HCT116 (cell line): Measurements from ENCODE around the gene ACTR1B. TPM values are rescaled to one million over a fixed set of nuclear protein-coding genes. Genes with fewer than 3 reads are reported as not detected.

Source experiments
- ATAC-seq: fragments of 200-7000 bp; cut with Tn5 transposase; 2 replicates; pipeline ENCODE4 v1.9.1; 2020; ENCODE audit warnings: mild to moderate bottlenecking, moderate library complexity
- BruUV-seq: library from RNA; stranded (reverse); fragments of 400-500 nt; replicated peaks from 2 replicates; lab custom pipeline; 2021; lab: Mats Ljungman, UMichigan
- CTCF ChIA-PET: fragments of 300-600 bp; sonication (Branson Sonifier 250); formaldehyde crosslinking; loops from one replicate; lab custom pipeline; 2021; ENCODE audit warnings: antibody characterized with exemption; lab: Charles Lee
- POLR2A ChIA-PET: fragments of 300-600, 350-600 bp; sonication (Branson Sonifier 250); formaldehyde crosslinking; loops from one replicate; lab custom pipeline; 2021; ENCODE audit warnings: antibody characterized with exemption; lab: Charles Lee
- RAD21 ChIA-PET, 2 experiments: fragments of 300-600 bp; sonication (Branson Sonifier 250); formaldehyde crosslinking; loops; one replicate each; lab custom pipeline; 2023; ENCODE audit warnings: low total read pairs in 2 of 2; ENCODE audit not compliant: uncharacterized antibody in 2 of 2, unreplicated experiment in 2 of 2, low non-redundant PET in 1 of 2; lab: Charles Lee
- DNase-seq: peaks from one replicate; pipeline ENCODE4 v3.0.0-alpha.2; 2010; ENCODE audit warnings: low read depth, low spot score
- H2AFZ ChIP-seq: fragments of 200-600 bp; shearing (Covaris generic), sonication (generic); 2 replicates; pipeline ENCODE4 v1.6.1; 2017; ENCODE audit warnings: low read depth, mixed run types, mixed read lengths, antibody characterized with exemption, low read length; ENCODE audit not compliant: poor library complexity, severe bottlenecking
- H3K27ac ChIP-seq: 2 replicates; pipeline ENCODE4 v1.5.1; 2012; ENCODE audit warnings: low read depth, low read length
- H3K27me3 ChIP-seq: fragments of 200-600 bp; sonication (generic); 2 replicates; pipeline ENCODE4 v1.6.1; 2016; ENCODE audit warnings: mixed run types, low read length, mixed read lengths; ENCODE audit not compliant: insufficient read depth
- H3K36me3 ChIP-seq, 2 experiments: fragments of 200-500 bp in 1 of 2; fragments of 200-600 bp in 1 of 2; sonication (Bioruptor generic) in 1 of 2; sonication (generic) in 1 of 2; 2 replicates each; pipeline versions ENCODE4 v1.5.1 to v1.6.1; 2014 to 2016; ENCODE audit warnings: low read length in 2 of 2, inconsistent platforms in 1 of 2, mixed read lengths in 1 of 2, mixed run types in 1 of 2; ENCODE audit not compliant: insufficient read depth in 2 of 2, control insufficient read depth in 1 of 2
- H3K4me1 ChIP-seq, 2 experiments: fragments of 200-600 bp in 1 of 2; sonication (generic) in 1 of 2; 2 replicates each; pipeline versions ENCODE4 v1.5.1 to v1.6.1; 2012 to 2017; ENCODE audit warnings: low read length in 2 of 2, inconsistent platforms in 1 of 2, mild to moderate bottlenecking in 1 of 2, mixed read lengths in 1 of 2, mixed run types in 1 of 2, moderate library complexity in 1 of 2; ENCODE audit not compliant: insufficient read depth in 2 of 2, control insufficient read depth in 1 of 2
- H3K4me2 ChIP-seq: fragments of 200-600 bp; sonication (generic); 2 replicates; pipeline ENCODE4 v1.6.1; 2017; ENCODE audit warnings: mixed run types, low read length, mixed read lengths
- H3K4me3 ChIP-seq, 2 experiments: fragments of 200-600 bp in 1 of 2; sonication (generic) in 1 of 2; replicated peaks in 1 of 2; 2 replicates each; pipeline ENCODE4 v1.5.1; 2011 to 2016; ENCODE audit warnings: low read length in 2 of 2, control low read depth in 1 of 2, low read depth in 1 of 2, mild to moderate bottlenecking in 1 of 2, mixed read lengths in 1 of 2, mixed run types in 1 of 2
- H3K79me2 ChIP-seq: fragments of 200-600 bp; sonication (generic); 2 replicates; pipeline ENCODE4 v1.6.1; 2017; ENCODE audit warnings: mild to moderate bottlenecking, mixed run types, low read length, moderate library complexity, mixed read lengths; ENCODE audit not compliant: insufficient read depth
- H3K9ac ChIP-seq: fragments of 200-600 bp; sonication (generic); 2 replicates; pipeline ENCODE4 v1.6.1; 2016; ENCODE audit warnings: low read length, mixed read lengths
- H3K9me2 ChIP-seq: fragments of 200-600 bp; sonication (generic), shearing (Covaris generic); 2 replicates; pipeline ENCODE4 v1.6.1; 2017; ENCODE audit warnings: mixed run types, mild to moderate bottlenecking, moderate library complexity; ENCODE audit not compliant: insufficient read depth
- H3K9me3 ChIP-seq, 2 experiments: fragments of 200-500 bp in 1 of 2; fragments of 200-600 bp in 1 of 2; sonication (Bioruptor generic) in 1 of 2; sonication (generic) in 1 of 2; 2 replicates each; pipeline ENCODE4 v1.6.1; 2014 to 2017; ENCODE audit warnings: low read length in 2 of 2, mixed read lengths in 2 of 2, inconsistent platforms in 1 of 2, low read depth in 1 of 2, mild to moderate bottlenecking in 1 of 2, mixed run types in 1 of 2, moderate library complexity in 1 of 2; ENCODE audit not compliant: control insufficient read depth in 1 of 2, insufficient read depth in 1 of 2
- H4K20me1 ChIP-seq: fragments of 200-600 bp; sonication (generic), shearing (Covaris generic); 2 replicates; pipeline ENCODE4 v1.6.1; 2017; ENCODE audit warnings: mixed run types, mild to moderate bottlenecking, moderate library complexity; ENCODE audit not compliant: insufficient read depth
- CBX3 ChIP-seq: IDR thresholded peaks from 2 replicates; pipeline ENCODE4 v1.6.1; 2012; ENCODE audit warnings: low read depth
- CTCF ChIP-seq, 3 experiments: fragments of 200-600 bp in 1 of 3; sonication (generic) in 1 of 3; IDR thresholded peaks in 2 of 3; conservative IDR thresholded peaks in 1 of 3; 2 replicates each; pipeline ENCODE4 v1.5.1; 2012 to 2017; ENCODE audit warnings: low read depth in 2 of 3, low read length in 2 of 3, antibody characterized with exemption in 1 of 3, borderline replicate concordance in 1 of 3, control low read depth in 1 of 3, mild to moderate bottlenecking in 1 of 3, mixed read lengths in 1 of 3, mixed run types in 1 of 3, moderate library complexity in 1 of 3; ENCODE audit not compliant: insufficient read depth in 1 of 3
- EZH2 ChIP-seq: fragments of 200-600 bp; sonication (generic); IDR thresholded peaks from 2 replicates; pipeline ENCODE4 v1.6.1; 2017; ENCODE audit warnings: antibody characterized with exemption, mixed run types
- MAX ChIP-seq: IDR thresholded peaks from 2 replicates; pipeline ENCODE4 v1.6.1; 2012
- POLR2A ChIP-seq: IDR thresholded peaks from 2 replicates; pipeline ENCODE4 v1.7.0; 2011; ENCODE audit warnings: borderline replicate concordance; ENCODE audit not compliant: insufficient read depth, insufficient read length; ENCODE audit errors: extremely low read depth
- POLR2AphosphoS5 ChIP-seq: IDR thresholded peaks from 2 replicates; pipeline ENCODE4 v1.6.1; 2011; ENCODE audit warnings: mild to moderate bottlenecking, low read depth, low read length, moderate library complexity
- REST ChIP-seq: IDR thresholded peaks from 2 replicates; pipeline ENCODE4 v1.6.1; 2012; ENCODE audit warnings: low read depth
- SP1 ChIP-seq: IDR thresholded peaks from 2 replicates; pipeline ENCODE4 v1.6.1; 2012; ENCODE audit warnings: low read depth
- SRF ChIP-seq: IDR thresholded peaks from 2 replicates; pipeline ENCODE4 v1.6.1; 2012; ENCODE audit warnings: low read depth
- ZBTB33 ChIP-seq: IDR thresholded peaks from 2 replicates; pipeline ENCODE4 v1.6.1; 2011; ENCODE audit warnings: mild to moderate bottlenecking, low read length, moderate library complexity; ENCODE audit not compliant: insufficient replicate concordance; ENCODE audit errors: extremely low read depth
- intact Hi-C: fragments of 100-400 bp; cut with micrococcal nuclease; formaldehyde crosslinking; loops from 2 replicates; pipeline ENCODE4 v1.10.0; 2022
- total RNA-seq: library from RNA; stranded (reverse); gene quantifications from one replicate; pipeline ENCODE4 v1.2.1, GENCODE V29; 2021; ENCODE audit not compliant: unreplicated experiment

Gene ACTR1B
- total RNA-seq, 1 experiment from 2014 or later = 42.8 TPM

GRCh38 chr2:97661927-97662326 lies 1.9 kb downstream of the ACTR1B start (continued):
- TF ChIP-seq SP1 (no peak), EZH2 (no peak), CBX3 (no peak), ZBTB33 (no peak), CTCF (IDR thresholded peaks at IDR 0.05 in 2 of 3, conservative IDR thresholded peaks at IDR 0.05 in 1 of 3; ENCODE audit: borderline replicate concordance in 1 of 3, insufficient read depth in 1 of 3, low read depth in 2 of 3, low read length in 2 of 3) (no peak)

GRCh38 chr2:97660775-97661389 lies 3.0 kb downstream of the ACTR1B start:
- no peak overlapping the region for H3K27ac ChIP-seq
- CTCF ChIA-PET = no interaction called here
- H3K4me1 ChIP-seq = peaks cover 6 to 20% of the 10 kb centered on the region in 2 experiments; a peak in 3 of 4 replicates
- H2AFZ ChIP-seq = no peak overlapping the region
- H3K9ac ChIP-seq = no peak overlapping the region
- H3K36me3 ChIP-seq = no peaks in the 10 kb centered on the region; a peak in 1 of 4 replicates
- no TSS peak for BruUV-seq
- RAD21 ChIA-PET = no interaction called here
- no peak overlapping the region for H3K4me3 ChIP-seq
- no peaks in the 10 kb centered on the region for H3K9me2 ChIP-seq
- ATAC-seq = no peak
- no peaks in the 10 kb centered on the region for H4K20me1 ChIP-seq
- peaks cover 30% of the 10 kb centered on the region for H3K79me2 ChIP-seq
- no peak for TF ChIP-seq POLR2AphosphoS5
- no peak for TF ChIP-seq REST
- TF ChIP-seq POLR2A = no peak
- no peak for TF ChIP-seq SRF
- TF ChIP-seq SP1 = no peak
- TF ChIP-seq MAX = no peak
- H3K4me2 ChIP-seq = no peak overlapping the region
- no peaks in the 10 kb centered on the region for H3K27me3 ChIP-seq
- H3K9me3 ChIP-seq = no peaks in the 10 kb centered on the region
- no peak for DNase-seq
- intact Hi-C loops = no loop called here
- POLR2A ChIA-PET = no interaction called here
